Esophagus (tissue), 2 donors: ENCODE data around the gene GALNS. TPM values are rescaled to one million over a fixed set of nuclear protein-coding genes. Genes with fewer than 3 reads are reported as not detected.

Experiments used
- H3K27ac ChIP-seq, 2 donors: one replicate each; pipeline ENCODE4 v1.5.1; 2013; ENCODE audit warnings: low read depth in 2 of 2, mild to moderate bottlenecking in 2 of 2, inconsistent platforms in 1 of 2, low read length in 1 of 2, moderate library complexity in 1 of 2
- H3K27me3 ChIP-seq, 2 donors: one replicate each; pipeline ENCODE4 v1.6.1; 2013; ENCODE audit warnings: low read length in 2 of 2, control low read depth in 1 of 2, mild to moderate bottlenecking in 1 of 2; ENCODE audit not compliant: insufficient read depth in 2 of 2, control insufficient read depth in 1 of 2
- H3K36me3 ChIP-seq, 2 donors: one replicate each; pipeline ENCODE4 v1.6.1; 2013; ENCODE audit warnings: low read length in 1 of 2; ENCODE audit not compliant: control insufficient read depth in 2 of 2, insufficient read depth in 2 of 2
- H3K4me1 ChIP-seq, 2 donors: one replicate each; pipeline ENCODE4 v1.6.1; 2013; ENCODE audit warnings: low read length in 1 of 2; ENCODE audit not compliant: control insufficient read depth in 2 of 2, insufficient read depth in 2 of 2
- H3K4me3 ChIP-seq, 2 donors: one replicate each; pipeline ENCODE4 v1.5.1; 2013; ENCODE audit warnings: low read length in 2 of 2, mild to moderate bottlenecking in 2 of 2, low read depth in 1 of 2, moderate library complexity in 1 of 2
- H3K9me3 ChIP-seq, 2 donors: one replicate each; pipeline ENCODE4 v1.6.1; 2013; ENCODE audit warnings: mild to moderate bottlenecking in 2 of 2, low read depth in 1 of 2, low read length in 1 of 2, moderate library complexity in 1 of 2; ENCODE audit not compliant: control insufficient read depth in 2 of 2, insufficient read depth in 1 of 2
- WGBS, 2 donors: extraction: QIAGEN DNeasy Blood & Tissue Kit; methylation state at CpG; one replicate each; pipeline ENCODE4 v1.1.7; 2013; 5-methylcytosine and 5-hydroxymethylcytosine counted together
- polyA plus RNA-seq, 2 donors: library from polyadenylated mRNA; stranded (reverse); fragments of 200-250 nt; gene quantifications; one replicate each; pipeline ENCODE4 v1.2.3, GENCODE V29; 2013
- donor health status: healthy with polysubstance abuse.
- donor health status: Bipolar disorder and iron deficiency.

The GALNS gene
- polyA plus RNA-seq, 2 donors: 10.7 to 20.4 TPM

GRCh38 chr16:88863426-88863825 is 6.7 kb upstream of the GALNS start:
- Histone ChIP-seq H3K27ac (no peak overlapping the region), H3K9me3 (no peaks in the 10 kb centered on the region), H3K36me3 (peaks cover 3 to 23% of the 10 kb centered on the region in 2 donors), H3K4me3 (no peak overlapping the region), H3K4me1 (no peaks in the 10 kb centered on the region), H3K27me3 (no peaks in the 10 kb centered on the region)
- WGBS, 2 donors: 80 to 81% methylated on average over 13 of the region's 13 CpGs

DNA sequence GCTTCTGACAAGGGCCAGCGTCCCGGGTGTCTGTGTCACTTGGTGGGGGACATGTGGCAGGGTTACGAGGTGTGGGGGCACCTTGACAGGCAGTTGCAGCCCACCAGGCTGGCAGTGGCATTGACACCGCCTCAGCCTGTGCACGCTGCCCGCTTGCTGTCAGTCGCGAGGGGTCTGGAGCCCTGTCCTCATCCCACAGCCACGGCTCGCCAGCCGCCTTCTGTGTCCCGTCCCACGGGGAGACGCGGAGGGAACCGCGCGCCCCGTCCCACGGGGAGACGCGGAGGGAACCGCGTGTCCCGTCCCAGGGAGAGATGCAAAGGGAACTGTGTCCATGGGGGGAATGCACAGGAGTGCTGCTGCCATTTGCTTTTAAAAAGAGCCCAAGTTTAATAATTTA is 6.2 kb upstream of the GALNS start:
- Histone ChIP-seq H3K9me3 (no peaks in the 10 kb centered on the region), H3K27ac (no peak overlapping the region), H3K4me1 (peaks cover 0 to 4% of the 10 kb centered on the region in 2 donors), H3K36me3 (peaks cover 3 to 23% of the 10 kb centered on the region in 2 donors), H3K4me3 (no peak overlapping the region), H3K27me3 (no peaks in the 10 kb centered on the region)
- 88 to 94% methylated on average over 25 of the region's 25 CpGs for WGBS, 2 donors

- Histone ChIP-seq H3K4me3 (no peak overlapping the region), H3K9me3 (no peaks in the 10 kb centered on the region), H3K27ac (no peak overlapping the region), H3K36me3 (peaks cover 3 to 23% of the 10 kb centered on the region in 2 donors), H3K27me3 (no peaks in the 10 kb centered on the region), H3K4me1 (peaks cover 0 to 6% of the 10 kb centered on the region in 2 donors)
- 93 to 95% methylated on average over 17 to 19 of the region's 19 CpGs for WGBS, 2 donors
Measured at GRCh38 chr16:88861359-88861758, 4.6 kb upstream of the GALNS start.

DNA sequence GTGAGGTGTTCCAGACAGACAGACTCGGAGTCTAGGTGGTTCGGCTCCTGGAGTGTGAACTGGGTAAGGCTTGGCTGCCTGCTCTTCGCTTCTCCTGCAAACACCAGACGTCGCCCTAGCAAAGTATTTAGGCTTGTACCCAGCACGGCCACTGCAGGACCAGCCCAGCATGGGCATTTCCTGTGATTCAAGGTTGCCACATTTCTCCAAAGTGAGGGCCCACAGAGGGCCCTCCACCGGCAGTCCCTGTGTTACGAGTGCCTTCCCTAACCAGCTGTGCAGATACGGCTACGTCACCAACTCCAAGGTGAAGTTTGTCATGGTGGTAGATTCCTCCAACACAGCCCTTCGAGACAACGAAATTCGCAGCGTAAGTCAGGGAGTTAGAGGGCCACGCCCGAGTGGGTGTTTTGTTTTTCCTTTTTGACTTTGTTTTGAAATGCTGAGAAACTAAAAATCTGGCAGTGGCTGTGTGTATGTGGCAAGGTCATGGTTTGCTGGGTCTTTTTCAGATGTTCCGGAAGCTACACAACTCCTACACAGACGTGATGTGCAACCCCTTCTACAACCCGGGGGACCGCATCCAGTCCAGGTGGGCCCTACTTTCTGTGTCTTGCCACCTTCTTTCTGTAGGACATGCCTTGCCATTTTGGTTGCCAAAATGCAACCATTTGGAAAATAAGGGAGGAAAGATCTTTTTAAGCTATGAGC is 2.8 kb upstream of the GALNS start:
- WGBS, 2 donors: 91 to 92% methylated on average over 20 of the region's 20 CpGs

DNA sequence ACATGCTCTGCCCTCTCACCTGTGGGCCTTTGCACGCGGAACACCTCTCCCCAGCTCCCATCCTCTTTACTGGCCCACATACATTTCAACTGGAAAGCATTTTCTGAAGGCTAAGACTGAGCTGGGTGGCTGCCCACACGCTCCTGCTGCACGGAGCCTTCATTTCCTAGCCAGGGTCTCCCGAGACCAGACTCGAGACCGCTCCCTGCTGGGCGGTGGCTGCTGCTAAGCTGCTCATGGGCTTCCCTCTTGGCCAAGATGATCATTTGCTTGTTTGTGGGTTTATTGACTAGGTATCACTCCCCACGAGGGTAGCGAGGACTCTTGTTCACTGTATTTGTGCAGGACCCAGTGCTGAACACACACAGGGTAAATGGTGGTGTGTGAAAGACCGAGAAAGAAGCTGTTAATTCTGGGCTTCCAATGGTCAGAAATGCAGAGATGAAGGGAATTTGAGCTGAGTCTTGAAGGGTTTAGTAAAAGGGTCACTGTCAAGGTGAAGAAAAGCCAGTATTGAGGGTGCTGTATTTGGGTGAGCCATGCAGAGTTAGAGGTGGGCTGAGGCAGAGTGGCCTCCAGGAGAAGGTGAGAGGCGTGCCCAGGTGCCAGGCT is 1.1 kb upstream of the GALNS start:
- Histone ChIP-seq H3K27me3 (no peaks in the 10 kb centered on the region), H3K4me3 (peak overlapping the region; percentile 82 to 93), H3K9me3 (no peaks in the 10 kb centered on the region), H3K27ac (peak overlapping the region; percentile 60 to 72), H3K36me3 (peaks cover 3 to 30% of the 10 kb centered on the region in 2 donors), H3K4me1 (peaks cover 3 to 11% of the 10 kb centered on the region in 2 donors)
- 13 to 16% methylated on average over 12 of the region's 12 CpGs for WGBS, 2 donors

More for the DNA sequence above, 2.8 kb upstream of the GALNS start:
- peaks cover 3 to 23% of the 10 kb centered on the region in 2 donors for H3K36me3 ChIP-seq
- no peak overlapping the region for H3K27ac ChIP-seq
- no peaks in the 10 kb centered on the region for H3K9me3 ChIP-seq
- no peak overlapping the region for H3K4me3 ChIP-seq
- H3K27me3 ChIP-seq: no peaks in the 10 kb centered on the region
- H3K4me1 ChIP-seq: peaks cover 3 to 11% of the 10 kb centered on the region in 2 donors

GRCh38 chr16:88856122-88856827 is 472 bp downstream of the GALNS start:
- 10 to 11% methylated on average over 30 to 47 of the region's 53 CpGs for WGBS, 2 donors
- Histone ChIP-seq H3K27ac (peak overlapping the region; percentile 78 to 89), H3K9me3 (no peaks in the 10 kb centered on the region), H3K4me1 (peaks cover 3 to 11% of the 10 kb centered on the region in 2 donors), H3K27me3 (no peaks in the 10 kb centered on the region), H3K4me3 (peak overlapping the region; percentile 79 to 82), H3K36me3 (peaks cover 3 to 22% of the 10 kb centered on the region in 2 donors)

GRCh38 chr16:88855736-88856121 is 1.0 kb downstream of the GALNS start:
- no peak overlapping the region for H3K27ac ChIP-seq
- no peaks in the 10 kb centered on the region for H3K9me3 ChIP-seq
- peaks cover 3 to 20% of the 10 kb centered on the region in 2 donors for H3K36me3 ChIP-seq
- peak overlapping the region; percentile 53 to 82 for H3K4me3 ChIP-seq
- no peaks in the 10 kb centered on the region for H3K27me3 ChIP-seq
- H3K4me1 ChIP-seq: peaks cover 3 to 11% of the 10 kb centered on the region in 2 donors
- WGBS, 2 donors: 79 to 82% methylated on average over 13 of the region's 13 CpGs

DNA sequence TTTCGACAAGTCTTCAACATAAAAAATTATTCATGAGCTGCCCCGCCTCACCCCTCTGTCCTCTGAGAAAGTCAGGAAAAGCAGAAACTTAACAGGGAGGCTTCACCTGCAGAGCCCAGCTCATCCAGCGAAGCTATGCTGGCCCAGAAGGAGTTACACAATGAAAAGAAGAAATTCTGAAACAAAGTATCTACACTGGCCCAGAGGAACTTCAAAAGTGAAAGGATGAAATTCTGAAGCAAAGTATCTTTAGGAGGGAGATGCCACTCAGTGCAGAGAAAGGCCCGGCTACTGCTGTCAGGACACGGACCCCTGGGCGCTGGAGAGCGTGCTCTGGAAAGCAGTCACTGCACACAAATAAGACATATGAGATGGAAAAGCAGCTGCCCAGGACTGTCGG is 1.6 kb downstream of the GALNS start:
- no peaks in the 10 kb centered on the region for H3K27me3 ChIP-seq
- H3K27ac ChIP-seq: no peak overlapping the region
- no peaks in the 10 kb centered on the region for H3K9me3 ChIP-seq
- 86 to 88% methylated on average over 8 of the region's 8 CpGs for WGBS, 2 donors
- no peak overlapping the region for H3K4me3 ChIP-seq
- peaks cover 3 to 11% of the 10 kb centered on the region in 2 donors for H3K4me1 ChIP-seq
- H3K36me3 ChIP-seq: peaks cover 0 to 16% of the 10 kb centered on the region in 2 donors

DNA sequence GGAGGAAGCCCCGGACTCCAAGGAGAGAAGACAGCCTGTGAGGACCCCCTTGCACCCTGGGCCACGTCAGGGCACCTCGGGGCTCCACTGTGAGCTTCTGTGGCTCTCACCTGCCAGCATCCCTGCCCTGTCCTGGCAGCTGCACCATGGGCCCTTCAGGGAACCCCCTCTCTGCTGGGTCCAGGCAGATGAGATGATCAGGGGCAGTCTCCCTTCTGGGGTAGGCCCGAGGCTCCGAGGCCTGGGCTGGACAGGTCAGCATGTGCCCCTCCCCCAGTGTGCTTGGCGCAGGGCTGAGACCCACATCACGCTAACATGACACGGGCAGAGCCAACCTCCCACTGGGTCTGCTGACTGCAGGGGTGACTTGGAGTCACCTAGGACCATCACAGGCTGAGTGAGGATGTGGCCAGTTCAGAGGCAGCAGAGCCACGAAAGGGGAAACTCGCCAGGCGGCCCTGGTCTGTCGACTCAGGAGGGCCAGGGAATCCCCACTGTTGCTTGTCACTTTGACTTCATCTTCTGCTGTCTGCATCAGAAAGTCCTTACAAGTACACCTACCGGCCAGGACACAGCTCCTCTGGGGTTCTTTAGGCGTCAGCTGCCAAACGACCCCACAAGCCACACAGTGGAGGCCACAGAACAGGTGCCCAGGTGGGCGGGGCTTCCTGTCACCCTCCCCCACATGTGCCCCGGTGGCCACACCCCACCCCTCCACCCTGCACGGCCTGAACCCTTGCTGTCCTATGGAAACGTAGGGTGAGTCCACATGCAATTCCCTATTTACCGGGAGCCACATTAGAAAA is 2.2 kb downstream of the GALNS start:
- Histone ChIP-seq H3K4me3 (no peak overlapping the region), H3K27me3 (no peaks in the 10 kb centered on the region), H3K4me1 (peaks cover 3 to 11% of the 10 kb centered on the region in 2 donors), H3K27ac (no peak overlapping the region), H3K36me3 (peaks cover 0 to 18% of the 10 kb centered on the region in 2 donors), H3K9me3 (no peaks in the 10 kb centered on the region)
- WGBS, 2 donors: 62 to 69% methylated on average over 20 of the region's 20 CpGs
